Smooth muscle cell (in vitro differentiated cells): Measurements from ENCODE around the gene CD27. TPM values are rescaled to one million over a fixed set of nuclear protein-coding genes. Genes with fewer than 3 reads are reported as not detected.

Experiments
- DNase-seq: peaks from one replicate; lab custom pipeline; 2025; ENCODE audit not compliant: unreplicated experiment; lab: John Stamatoyannopoulos, UW
- H2AFZ ChIP-seq: fragments of 200-600 bp; sonication (generic); 2 replicates; pipeline ENCODE4 v1.6.0; 2016; ENCODE audit warnings: antibody characterized with exemption, low read depth, mild to moderate bottlenecking
- H3F3A ChIP-seq: fragments of 200-600 bp; sonication (generic); 2 replicates; pipeline ENCODE4 v1.6.0; 2017; ENCODE audit warnings: antibody characterized with exemption, low read depth
- H3K27ac ChIP-seq: fragments of 200-600 bp; sonication (generic); 2 replicates; pipeline ENCODE4 v1.5.1; 2016; ENCODE audit warnings: low read depth, mild to moderate bottlenecking
- H3K27me3 ChIP-seq: fragments of 200-600 bp; sonication (generic); 2 replicates; pipeline ENCODE4 v1.6.1; 2016; ENCODE audit warnings: low read depth, mild to moderate bottlenecking
- H3K36me3 ChIP-seq: fragments of 200-600 bp; sonication (generic); 2 replicates; pipeline ENCODE4 v1.5.1; 2016; ENCODE audit warnings: low read depth
- H3K4me1 ChIP-seq: fragments of 200-600 bp; sonication (generic); 2 replicates; pipeline ENCODE4 v1.5.1; 2016; ENCODE audit warnings: low read depth
- H3K4me2 ChIP-seq: fragments of 200-600 bp; sonication (generic); 2 replicates; pipeline ENCODE4 v1.6.0; 2016; ENCODE audit warnings: mild to moderate bottlenecking
- H3K4me3 ChIP-seq: fragments of 200-600 bp; sonication (generic); 2 replicates; pipeline ENCODE4 v1.5.1; 2016; ENCODE audit warnings: mild to moderate bottlenecking
- H3K79me2 ChIP-seq: fragments of 200-600 bp; sonication (generic); 2 replicates; pipeline ENCODE4 v1.6.0; 2016; ENCODE audit warnings: low read depth, mild to moderate bottlenecking
- H3K9ac ChIP-seq: fragments of 200-600 bp; sonication (generic); 2 replicates; pipeline ENCODE4 v1.6.0; 2016; ENCODE audit warnings: low read depth
- H3K9me3 ChIP-seq: fragments of 200-600 bp; sonication (generic); replicated peaks from 2 replicates; pipeline ENCODE4 v1.5.1; 2016; ENCODE audit warnings: low read depth
- H4K20me1 ChIP-seq: fragments of 200-600 bp; sonication (generic); 2 replicates; pipeline ENCODE4 v1.6.0; 2016; ENCODE audit warnings: low read depth
- WGBS: methylation state at CpG from one replicate; pipeline ENCODE4 v1.1.7; 2016; ENCODE audit warnings: low lambda C conversion rate; 5-methylcytosine and 5-hydroxymethylcytosine counted together
- polyA plus RNA-seq: library from polyadenylated mRNA; unstranded; fragments of >200 nt; fragmentation: Nextera tagmentation; extraction: Ambion mirVana; gene quantifications from 2 replicates; pipeline ENCODE4 v1.2.1, GENCODE V29; 2016
- total RNA-seq: library from RNA; depleted of rRNA; stranded (reverse); fragments of >200 nt; gene quantifications from 2 replicates; pipeline ENCODE4 v1.2.3, GENCODE V29; 2014
- TF ChIP-seq, protein P1 (sequence below): fragments of 200-600 bp; sonication (generic); IDR thresholded peaks from 2 replicates; pipeline ENCODE4 v1.5.1; 2017; ENCODE audit warnings: borderline replicate concordance, mild to moderate bottlenecking, antibody characterized with exemption; ENCODE audit not compliant: insufficient read depth, poor library complexity, severe bottlenecking

Gene CD27
- total and polyA plus RNA-seq, 2 experiments from 2014 or later: not detected

GRCh38 chr12:6460751-6461371 is 16.1 kb downstream of the CD27 start:
- Histone ChIP-seq H3K36me3 (no peaks in the 10 kb centered on the region), H2AFZ (no peak overlapping the region), H3K4me1 (no peaks in the 10 kb centered on the region), H3K9me3 (no peaks in the 10 kb centered on the region), H3K9ac (no peak overlapping the region), H4K20me1 (no peaks in the 10 kb centered on the region), H3K27me3 (no peaks in the 10 kb centered on the region), H3F3A (no peaks in the 10 kb centered on the region), H3K4me3 (no peak overlapping the region), H3K4me2 (no peak overlapping the region), H3K27ac (no peak overlapping the region), H3K79me2 (no peaks in the 10 kb centered on the region)
- no peak for DNase-seq
- TF ChIP-seq, protein P1, sequence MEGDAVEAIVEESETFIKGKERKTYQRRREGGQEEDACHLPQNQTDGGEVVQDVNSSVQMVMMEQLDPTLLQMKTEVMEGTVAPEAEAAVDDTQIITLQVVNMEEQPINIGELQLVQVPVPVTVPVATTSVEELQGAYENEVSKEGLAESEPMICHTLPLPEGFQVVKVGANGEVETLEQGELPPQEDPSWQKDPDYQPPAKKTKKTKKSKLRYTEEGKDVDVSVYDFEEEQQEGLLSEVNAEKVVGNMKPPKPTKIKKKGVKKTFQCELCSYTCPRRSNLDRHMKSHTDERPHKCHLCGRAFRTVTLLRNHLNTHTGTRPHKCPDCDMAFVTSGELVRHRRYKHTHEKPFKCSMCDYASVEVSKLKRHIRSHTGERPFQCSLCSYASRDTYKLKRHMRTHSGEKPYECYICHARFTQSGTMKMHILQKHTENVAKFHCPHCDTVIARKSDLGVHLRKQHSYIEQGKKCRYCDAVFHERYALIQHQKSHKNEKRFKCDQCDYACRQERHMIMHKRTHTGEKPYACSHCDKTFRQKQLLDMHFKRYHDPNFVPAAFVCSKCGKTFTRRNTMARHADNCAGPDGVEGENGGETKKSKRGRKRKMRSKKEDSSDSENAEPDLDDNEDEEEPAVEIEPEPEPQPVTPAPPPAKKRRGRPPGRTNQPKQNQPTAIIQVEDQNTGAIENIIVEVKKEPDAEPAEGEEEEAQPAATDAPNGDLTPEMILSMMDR: no peak
- 78% methylated on average over 10 of the region's 10 CpGs for WGBS

- no peaks in the 10 kb centered on the region for H4K20me1 ChIP-seq
- no peak overlapping the region for H2AFZ ChIP-seq
- DNase-seq: no peak
- no peaks in the 10 kb centered on the region for H3K79me2 ChIP-seq
- H3K4me2 ChIP-seq: no peak overlapping the region
- 93% methylated on average over 15 of the region's 15 CpGs for WGBS
- no peak overlapping the region for H3K27ac ChIP-seq
- no peaks in the 10 kb centered on the region for H3K27me3 ChIP-seq
- no peaks in the 10 kb centered on the region for H3F3A ChIP-seq
- H3K4me3 ChIP-seq: no peak overlapping the region
- no peaks in the 10 kb centered on the region for H3K4me1 ChIP-seq
- no peaks in the 10 kb centered on the region for H3K36me3 ChIP-seq
- TF ChIP-seq, protein P1: no peak
- no peak overlapping the region for H3K9ac ChIP-seq
- H3K9me3 ChIP-seq: no peaks in the 10 kb centered on the region
Measured at GRCh38 chr12:6461401-6462233, 16.9 kb downstream of the CD27 start.

DNA sequence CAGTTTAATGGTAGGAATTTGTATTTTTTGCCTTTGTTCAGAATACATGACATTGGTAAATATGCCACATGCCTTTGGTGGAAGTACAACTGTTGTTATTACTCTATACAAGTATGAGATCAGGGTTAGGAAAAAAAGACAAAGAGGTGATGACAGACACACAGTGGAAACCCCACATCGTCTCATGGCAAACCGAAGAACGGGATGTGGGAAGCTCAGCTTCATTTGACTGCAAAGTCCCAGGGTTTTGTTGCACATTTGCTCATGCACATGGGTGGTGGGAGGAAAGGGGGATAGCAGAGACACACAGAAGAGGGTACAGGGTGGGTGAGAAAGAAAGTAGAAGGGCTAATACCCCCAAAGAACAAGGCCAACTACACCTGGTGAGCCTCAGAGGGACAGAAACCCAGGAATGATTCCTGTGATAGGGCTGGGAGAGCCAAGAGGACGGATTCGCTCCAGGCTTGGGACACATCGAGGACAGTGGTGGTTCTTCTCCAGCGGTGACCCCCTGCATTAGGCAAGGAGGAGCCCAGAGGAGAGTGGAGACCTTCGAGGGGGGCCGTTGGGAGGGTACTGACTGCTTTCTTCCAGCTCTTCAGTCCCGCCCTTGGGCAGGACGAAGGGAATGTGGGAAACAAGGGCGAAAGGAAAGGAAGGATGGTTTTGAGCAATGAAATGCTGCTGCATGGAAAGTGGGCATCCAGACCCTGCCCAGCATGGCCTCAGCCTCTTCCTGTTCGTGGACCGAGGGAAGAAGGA is 17.7 kb downstream of the CD27 start:
- Histone ChIP-seq H3K36me3 (no peaks in the 10 kb centered on the region), H3K27ac (no peak overlapping the region), H3K79me2 (no peaks in the 10 kb centered on the region), H3K4me2 (no peak overlapping the region), H3K4me1 (no peaks in the 10 kb centered on the region), H3K9me3 (no peaks in the 10 kb centered on the region), H4K20me1 (no peaks in the 10 kb centered on the region), H3K9ac (no peak overlapping the region), H3F3A (no peaks in the 10 kb centered on the region), H3K4me3 (no peak overlapping the region), H3K27me3 (no peaks in the 10 kb centered on the region), H2AFZ (no peak overlapping the region)
- WGBS: 95% methylated on average over 14 of the region's 14 CpGs
- no peak for DNase-seq
- TF ChIP-seq, protein P1: no peak
